HG03064 (cell line): ENCODE data around the gene TBC1D23.
A peak's percentile ranks its signal among the peaks of the same experiment; 100 is the strongest.
"Not testable (repeated sequence)": the region's sequence is repeated elsewhere in the genome, so short reads cannot be mapped to it uniquely, and the experiment has no call there.

Source experiments
- ATAC-seq: cut with Tn5 transposase; IDR thresholded peaks from one replicate; pipeline ENCODE4 v1.9.1; 2021; ENCODE audit warnings: low read depth; ENCODE audit not compliant: unreplicated experiment

TBC1D23 gene

GRCh38 chr3:100295089-100295488, 34.3 kb downstream of the TBC1D23 start:
- no peak for ATAC-seq

- no peak for ATAC-seq
These were observed 37.0 kb downstream of the TBC1D23 start for GRCh38 chr3:100297784-100298183.

GRCh38 chr3:100299016-100299415, 38.2 kb downstream of the TBC1D23 start:
- no peak for ATAC-seq

- ATAC-seq, result no peak
These were observed 45.9 kb downstream of the TBC1D23 start for GRCh38 chr3:100306695-100307094.

- no peak for ATAC-seq
These were observed 49.7 kb downstream of the TBC1D23 start for GRCh38 chr3:100310355-100310965.

GRCh38 chr3:100311011-100311410, 50.2 kb downstream of the TBC1D23 start:
- no peak for ATAC-seq

GRCh38 chr3:100316641-100317069, 55.9 kb downstream of the TBC1D23 start:
- peak; percentile 61 for ATAC-seq

- ATAC-seq, result no peak
These were observed 57.1 kb downstream of the TBC1D23 start for GRCh38 chr3:100317912-100318311.

GRCh38 chr3:100319951-100320350, 59.2 kb downstream of the TBC1D23 start:
- ATAC-seq, result no peak

GRCh38 chr3:100324044-100324443, 63.3 kb downstream of the TBC1D23 start:
- ATAC-seq, result no peak

- no peak for ATAC-seq
These were observed 65.0 kb downstream of the TBC1D23 start for GRCh38 chr3:100325827-100326226.

- not testable (repeated sequence) for ATAC-seq
These were observed 66.6 kb downstream of the TBC1D23 start for GRCh38 chr3:100327377-100327776.

- ATAC-seq, result no peak
These were observed 69.2 kb downstream of the TBC1D23 start for GRCh38 chr3:100329800-100330489.

- ATAC-seq, result no peak
These were observed 69.9 kb downstream of the TBC1D23 start for GRCh38 chr3:100330651-100331050.

GRCh38 chr3:100331660-100332059, 70.9 kb downstream of the TBC1D23 start:
- no peak for ATAC-seq

- no peak for ATAC-seq
These were observed 72.3 kb downstream of the TBC1D23 start for GRCh38 chr3:100333051-100333450.

GRCh38 chr3:100333970-100334487, 73.2 kb downstream of the TBC1D23 start:
- ATAC-seq, result peak; percentile 11

GRCh38 chr3:100334488-100335351, 73.9 kb downstream of the TBC1D23 start, which contains the start of gene NIT2:
Gene NIT2, plus strand, starts transcription at chr3:100334757. Its CDS starts 35 bp downstream, at chr3:100334792.
- ATAC-seq, result peak; percentile 98

- peak; percentile 26 for ATAC-seq
These were observed 74.6 kb downstream of the TBC1D23 start for GRCh38 chr3:100335434-100335833.

GRCh38 chr3:100336229-100336628, 75.4 kb downstream of the TBC1D23 start:
- ATAC-seq, result not testable (repeated sequence)

GRCh38 chr3:100338911-100339310, 78.1 kb downstream of the TBC1D23 start:
- no peak for ATAC-seq
